Eye (tissue), 1 donor: Measurements from ENCODE around the gene SYNGR2.

Source experiments
- DNase-seq: peaks from one replicate; pipeline ENCODE4 v3.0.0-alpha.2; 2015

The SYNGR2 gene

GRCh38 chr17:78206298-78206697, 37.9 kb downstream of the SYNGR2 start:
- DNase-seq = no peak

- DNase-seq = no peak
These were observed 40.1 kb downstream of the SYNGR2 start for GRCh38 chr17:78208486-78208885.

GRCh38 chr17:78210111-78210510, 41.7 kb downstream of the SYNGR2 start:
- no peak for DNase-seq

- no peak for DNase-seq
These were observed 42.7 kb downstream of the SYNGR2 start for GRCh38 chr17:78211032-78211431.

GRCh38 chr17:78214016-78214705, 45.8 kb downstream of the SYNGR2 start, which contains the start of gene BIRC5:
Gene BIRC5, plus strand, starts transcription at chr17:78214253. Its CDS starts 64 bp downstream, at chr17:78214317.
- peak; percentile 96 for DNase-seq

GRCh38 chr17:78214706-78215061, 46.3 kb downstream of the SYNGR2 start:
- no peak for DNase-seq

GRCh38 chr17:78219396-78220150, 51.2 kb downstream of the SYNGR2 start:
- no peak for DNase-seq
